ENCODE measurements around the gene FAM118A. TPM values are rescaled to one million over a fixed set of nuclear protein-coding genes. Genes with fewer than 3 reads are reported as not detected.
A peak's percentile ranks its signal among the peaks of the same experiment; 100 is the strongest.

FAM118A gene
- total and polyA plus RNA-seq, 9 of the 15 experiments (the other 6 are each of a cell fraction or from before 2014, with no cell fraction given): 17.0 to 223 (median 59.4) TPM

DNA sequence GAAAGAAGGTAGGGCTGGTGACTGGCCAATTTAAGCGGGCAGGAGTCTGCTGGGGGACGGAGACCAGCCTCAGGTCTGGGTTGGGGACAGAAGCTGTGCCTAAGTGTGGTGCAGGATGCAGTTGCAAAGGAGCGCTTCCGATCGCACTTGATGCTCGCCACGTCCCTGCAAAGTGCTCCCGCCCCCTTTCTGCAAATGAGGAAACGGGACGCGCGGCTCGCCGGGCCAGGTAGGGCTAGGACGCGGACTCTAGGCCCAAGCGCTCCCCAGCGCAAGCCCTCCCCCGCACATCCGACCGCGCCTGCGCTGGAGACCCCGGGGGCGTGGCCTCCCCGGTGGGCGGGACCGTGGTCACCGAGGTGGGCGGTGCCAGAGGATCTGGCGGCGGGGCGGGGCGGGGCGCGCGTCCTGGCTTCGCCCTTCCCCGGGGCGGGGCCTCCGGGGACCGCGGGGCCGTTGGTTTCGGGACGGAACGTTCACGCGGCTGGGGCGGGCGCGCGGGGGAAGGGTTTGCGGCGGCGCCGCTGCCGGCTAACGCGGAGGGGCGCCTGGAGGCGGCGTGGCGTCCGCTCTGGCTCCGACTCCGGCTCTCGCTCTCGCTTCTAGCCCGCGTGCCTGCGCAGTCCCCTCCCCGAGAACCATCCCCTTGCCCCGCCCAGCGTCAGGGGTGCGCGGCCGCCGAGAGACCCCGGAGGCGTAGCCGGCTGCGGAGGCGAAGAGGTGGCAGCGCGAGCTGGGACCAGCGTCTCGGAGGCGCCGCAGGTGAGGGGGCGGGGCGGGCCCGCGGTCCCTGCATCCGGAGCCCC is at the start of gene FAM118A (continued):
- TF ChIP-seq KDM5B (IDR thresholded peaks at IDR 0.05; ENCODE audit: insufficient replicate concordance, low read depth, low read length) (peak; percentile 70), POLR2G (IDR thresholded peaks at IDR 0.05; ENCODE audit: low read depth, low read length) (peak; percentile 84), EGR1 (conservative IDR thresholded peaks at IDR 0.05) (peak; percentile 88), U2AF1 (optimal IDR thresholded peaks at IDR 0.05; ENCODE audit: low read depth, low read length) (peak; percentile 54), EP400 (IDR thresholded peaks at IDR 0.05) (peak; percentile 51; the same call in 1 of the 2 replicates)
- TF ChIP-seq, protein P1, sequence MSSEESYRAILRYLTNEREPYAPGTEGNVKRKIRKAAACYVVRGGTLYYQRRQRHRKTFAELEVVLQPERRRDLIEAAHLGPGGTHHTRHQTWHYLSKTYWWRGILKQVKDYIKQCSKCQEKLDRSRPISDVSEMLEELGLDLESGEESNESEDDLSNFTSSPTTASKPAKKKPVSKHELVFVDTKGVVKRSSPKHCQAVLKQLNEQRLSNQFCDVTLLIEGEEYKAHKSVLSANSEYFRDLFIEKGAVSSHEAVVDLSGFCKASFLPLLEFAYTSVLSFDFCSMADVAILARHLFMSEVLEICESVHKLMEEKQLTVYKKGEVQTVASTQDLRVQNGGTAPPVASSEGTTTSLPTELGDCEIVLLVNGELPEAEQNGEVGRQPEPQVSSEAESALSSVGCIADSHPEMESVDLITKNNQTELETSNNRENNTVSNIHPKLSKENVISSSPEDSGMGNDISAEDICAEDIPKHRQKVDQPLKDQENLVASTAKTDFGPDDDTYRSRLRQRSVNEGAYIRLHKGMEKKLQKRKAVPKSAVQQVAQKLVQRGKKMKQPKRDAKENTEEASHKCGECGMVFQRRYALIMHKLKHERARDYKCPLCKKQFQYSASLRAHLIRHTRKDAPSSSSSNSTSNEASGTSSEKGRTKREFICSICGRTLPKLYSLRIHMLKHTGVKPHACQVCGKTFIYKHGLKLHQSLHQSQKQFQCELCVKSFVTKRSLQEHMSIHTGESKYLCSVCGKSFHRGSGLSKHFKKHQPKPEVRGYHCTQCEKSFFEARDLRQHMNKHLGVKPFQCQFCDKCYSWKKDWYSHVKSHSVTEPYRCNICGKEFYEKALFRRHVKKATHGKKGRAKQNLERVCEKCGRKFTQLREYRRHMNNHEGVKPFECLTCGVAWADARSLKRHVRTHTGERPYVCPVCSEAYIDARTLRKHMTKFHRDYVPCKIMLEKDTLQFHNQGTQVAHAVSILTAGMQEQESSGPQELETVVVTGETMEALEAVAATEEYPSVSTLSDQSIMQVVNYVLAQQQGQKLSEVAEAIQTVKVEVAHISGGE (CRISPR knock-in tag; IDR thresholded peaks at IDR 0.05): peak; percentile 93 to 99 (median 95); a peak in 5 of 6 replicates
- TF ChIP-seq, protein P2, sequence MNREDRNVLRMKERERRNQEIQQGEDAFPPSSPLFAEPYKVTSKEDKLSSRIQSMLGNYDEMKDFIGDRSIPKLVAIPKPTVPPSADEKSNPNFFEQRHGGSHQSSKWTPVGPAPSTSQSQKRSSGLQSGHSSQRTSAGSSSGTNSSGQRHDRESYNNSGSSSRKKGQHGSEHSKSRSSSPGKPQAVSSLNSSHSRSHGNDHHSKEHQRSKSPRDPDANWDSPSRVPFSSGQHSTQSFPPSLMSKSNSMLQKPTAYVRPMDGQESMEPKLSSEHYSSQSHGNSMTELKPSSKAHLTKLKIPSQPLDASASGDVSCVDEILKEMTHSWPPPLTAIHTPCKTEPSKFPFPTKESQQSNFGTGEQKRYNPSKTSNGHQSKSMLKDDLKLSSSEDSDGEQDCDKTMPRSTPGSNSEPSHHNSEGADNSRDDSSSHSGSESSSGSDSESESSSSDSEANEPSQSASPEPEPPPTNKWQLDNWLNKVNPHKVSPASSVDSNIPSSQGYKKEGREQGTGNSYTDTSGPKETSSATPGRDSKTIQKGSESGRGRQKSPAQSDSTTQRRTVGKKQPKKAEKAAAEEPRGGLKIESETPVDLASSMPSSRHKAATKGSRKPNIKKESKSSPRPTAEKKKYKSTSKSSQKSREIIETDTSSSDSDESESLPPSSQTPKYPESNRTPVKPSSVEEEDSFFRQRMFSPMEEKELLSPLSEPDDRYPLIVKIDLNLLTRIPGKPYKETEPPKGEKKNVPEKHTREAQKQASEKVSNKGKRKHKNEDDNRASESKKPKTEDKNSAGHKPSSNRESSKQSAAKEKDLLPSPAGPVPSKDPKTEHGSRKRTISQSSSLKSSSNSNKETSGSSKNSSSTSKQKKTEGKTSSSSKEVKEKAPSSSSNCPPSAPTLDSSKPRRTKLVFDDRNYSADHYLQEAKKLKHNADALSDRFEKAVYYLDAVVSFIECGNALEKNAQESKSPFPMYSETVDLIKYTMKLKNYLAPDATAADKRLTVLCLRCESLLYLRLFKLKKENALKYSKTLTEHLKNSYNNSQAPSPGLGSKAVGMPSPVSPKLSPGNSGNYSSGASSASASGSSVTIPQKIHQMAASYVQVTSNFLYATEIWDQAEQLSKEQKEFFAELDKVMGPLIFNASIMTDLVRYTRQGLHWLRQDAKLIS (CRISPR knock-in tag; IDR thresholded peaks at IDR 0.05): peak; percentile 85
- TF ChIP-seq, protein P3, sequence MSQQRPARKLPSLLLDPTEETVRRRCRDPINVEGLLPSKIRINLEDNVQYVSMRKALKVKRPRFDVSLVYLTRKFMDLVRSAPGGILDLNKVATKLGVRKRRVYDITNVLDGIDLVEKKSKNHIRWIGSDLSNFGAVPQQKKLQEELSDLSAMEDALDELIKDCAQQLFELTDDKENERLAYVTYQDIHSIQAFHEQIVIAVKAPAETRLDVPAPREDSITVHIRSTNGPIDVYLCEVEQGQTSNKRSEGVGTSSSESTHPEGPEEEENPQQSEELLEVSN (IDR thresholded peaks at IDR 0.05; ENCODE audit: borderline replicate concordance in 1 of 2, extremely low read depth in 1 of 2, insufficient read depth in 1 of 2, insufficient read length in 1 of 2, low read depth in 1 of 2, low read length in 1 of 2, poor library complexity in 1 of 2, severe bottlenecking in 1 of 2): peak in 1 of 2 experiments; percentile 68
- TF ChIP-seq, protein P4, sequence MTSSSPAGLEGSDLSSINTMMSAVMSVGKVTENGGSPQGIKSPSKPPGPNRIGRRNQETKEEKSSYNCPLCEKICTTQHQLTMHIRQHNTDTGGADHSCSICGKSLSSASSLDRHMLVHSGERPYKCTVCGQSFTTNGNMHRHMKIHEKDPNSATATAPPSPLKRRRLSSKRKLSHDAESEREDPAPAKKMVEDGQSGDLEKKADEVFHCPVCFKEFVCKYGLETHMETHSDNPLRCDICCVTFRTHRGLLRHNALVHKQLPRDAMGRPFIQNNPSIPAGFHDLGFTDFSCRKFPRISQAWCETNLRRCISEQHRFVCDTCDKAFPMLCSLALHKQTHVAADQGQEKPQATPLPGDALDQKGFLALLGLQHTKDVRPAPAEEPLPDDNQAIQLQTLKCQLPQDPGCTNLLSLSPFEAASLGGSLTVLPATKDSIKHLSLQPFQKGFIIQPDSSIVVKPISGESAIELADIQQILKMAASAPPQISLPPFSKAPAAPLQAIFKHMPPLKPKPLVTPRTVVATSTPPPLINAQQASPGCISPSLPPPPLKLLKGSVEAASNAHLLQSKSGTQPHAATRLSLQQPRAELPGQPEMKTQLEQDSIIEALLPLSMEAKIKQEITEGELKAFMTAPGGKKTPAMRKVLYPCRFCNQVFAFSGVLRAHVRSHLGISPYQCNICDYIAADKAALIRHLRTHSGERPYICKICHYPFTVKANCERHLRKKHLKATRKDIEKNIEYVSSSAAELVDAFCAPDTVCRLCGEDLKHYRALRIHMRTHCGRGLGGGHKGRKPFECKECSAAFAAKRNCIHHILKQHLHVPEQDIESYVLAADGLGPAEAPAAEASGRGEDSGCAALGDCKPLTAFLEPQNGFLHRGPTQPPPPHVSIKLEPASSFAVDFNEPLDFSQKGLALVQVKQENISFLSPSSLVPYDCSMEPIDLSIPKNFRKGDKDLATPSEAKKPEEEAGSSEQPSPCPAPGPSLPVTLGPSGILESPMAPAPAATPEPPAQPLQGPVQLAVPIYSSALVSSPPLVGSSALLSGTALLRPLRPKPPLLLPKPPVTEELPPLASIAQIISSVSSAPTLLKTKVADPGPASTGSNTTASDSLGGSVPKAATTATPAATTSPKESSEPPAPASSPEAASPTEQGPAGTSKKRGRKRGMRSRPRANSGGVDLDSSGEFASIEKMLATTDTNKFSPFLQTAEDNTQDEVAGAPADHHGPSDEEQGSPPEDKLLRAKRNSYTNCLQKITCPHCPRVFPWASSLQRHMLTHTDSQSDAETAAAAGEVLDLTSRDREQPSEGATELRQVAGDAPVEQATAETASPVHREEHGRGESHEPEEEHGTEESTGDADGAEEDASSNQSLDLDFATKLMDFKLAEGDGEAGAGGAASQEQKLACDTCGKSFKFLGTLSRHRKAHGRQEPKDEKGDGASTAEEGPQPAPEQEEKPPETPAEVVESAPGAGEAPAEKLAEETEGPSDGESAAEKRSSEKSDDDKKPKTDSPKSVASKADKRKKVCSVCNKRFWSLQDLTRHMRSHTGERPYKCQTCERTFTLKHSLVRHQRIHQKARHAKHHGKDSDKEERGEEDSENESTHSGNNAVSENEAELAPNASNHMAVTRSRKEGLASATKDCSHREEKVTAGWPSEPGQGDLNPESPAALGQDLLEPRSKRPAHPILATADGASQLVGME (CRISPR knock-in tag; IDR thresholded peaks at IDR 0.05): no peak

Data from K562 (cell line).